Liver (tissue), 9 donors: ENCODE results near the gene CTSC. TPM values are rescaled to one million over a fixed set of nuclear protein-coding genes. Genes with fewer than 3 reads are reported as not detected.

Experiments
- DNase-seq: peaks from one replicate; pipeline ENCODE4 v3.0.0-alpha.2; 2017; ENCODE audit warnings: low spot score
- H3K27ac ChIP-seq, 2 donors: one replicate each; pipeline ENCODE4 v1.7.0; 2013; ENCODE audit warnings: inconsistent platforms in 2 of 2, low read length in 2 of 2, control low read depth in 1 of 2, low read depth in 1 of 2, mild to moderate bottlenecking in 1 of 2
- H3K27me3 ChIP-seq, 4 donors: one replicate each; pipeline versions ENCODE4 v1.6.1 to v1.7.0; 2013; ENCODE audit warnings: low read length in 3 of 4, inconsistent platforms in 1 of 4, mild to moderate bottlenecking in 1 of 4, moderate library complexity in 1 of 4; ENCODE audit not compliant: control insufficient read depth in 4 of 4, insufficient read depth in 4 of 4
- H3K36me3 ChIP-seq, 4 donors: one replicate each; pipeline versions ENCODE4 v1.6.1 to v1.7.0; 2013; ENCODE audit warnings: low read length in 3 of 4, mild to moderate bottlenecking in 3 of 4, low read depth in 1 of 4, moderate library complexity in 1 of 4; ENCODE audit not compliant: control insufficient read depth in 4 of 4, insufficient read depth in 3 of 4
- H3K4me1 ChIP-seq, 4 donors: one replicate each; pipeline versions ENCODE4 v1.6.1 to v1.7.0; 2013; ENCODE audit warnings: low read length in 3 of 4, mild to moderate bottlenecking in 3 of 4, moderate library complexity in 1 of 4; ENCODE audit not compliant: control insufficient read depth in 4 of 4, insufficient read depth in 4 of 4
- H3K4me3 ChIP-seq, 3 donors: one replicate each; pipeline versions ENCODE4 v1.6.1 to v1.7.0; 2013; ENCODE audit warnings: low read length in 3 of 3, control low read depth in 1 of 3, low read depth in 1 of 3, mild to moderate bottlenecking in 1 of 3
- H3K9ac ChIP-seq, 2 donors: one replicate each; pipeline ENCODE4 v1.7.0; 2013; ENCODE audit warnings: low read length in 2 of 2, mild to moderate bottlenecking in 2 of 2, moderate library complexity in 2 of 2, control low read depth in 1 of 2, low read depth in 1 of 2
- H3K9me3 ChIP-seq, 4 donors: one replicate each; pipeline versions ENCODE4 v1.6.1 to v1.7.0; 2013; ENCODE audit warnings: low read length in 3 of 4; ENCODE audit not compliant: control insufficient read depth in 4 of 4
- EGR1 ChIP-seq, 2 donors: IDR thresholded peaks; 2 replicates each; pipeline ENCODE4 v1.6.1; 2016 to 2018; ENCODE audit warnings: antibody characterized with exemption in 2 of 2, low read depth in 2 of 2
- FOXA1 ChIP-seq: IDR thresholded peaks from 2 replicates; pipeline ENCODE4 v1.6.1; 2016; ENCODE audit warnings: antibody characterized with exemption
- FOXA2 ChIP-seq: IDR thresholded peaks from 2 replicates; pipeline ENCODE4 v1.6.1; 2016; ENCODE audit warnings: antibody characterized with exemption
- GABPA ChIP-seq, 2 donors: IDR thresholded peaks in 1 of 2; conservative IDR thresholded peaks in 1 of 2; 2 replicates each; pipeline ENCODE4 v1.6.1; 2016; ENCODE audit warnings: antibody characterized with exemption in 2 of 2, mild to moderate bottlenecking in 1 of 2, moderate library complexity in 1 of 2
- HNF4A ChIP-seq, 2 donors: conservative IDR thresholded peaks; 2 replicates each; pipeline ENCODE4 v1.6.1; 2016; ENCODE audit warnings: antibody characterized with exemption in 2 of 2, mild to moderate bottlenecking in 2 of 2
- HNF4G ChIP-seq: IDR thresholded peaks from 2 replicates; pipeline ENCODE4 v1.6.1; 2016; ENCODE audit warnings: antibody characterized with exemption
- NR2F2 ChIP-seq: IDR thresholded peaks from 2 replicates; pipeline ENCODE4 v1.6.1; 2016; ENCODE audit warnings: antibody characterized with exemption
- RAD21 ChIP-seq, 2 donors: IDR thresholded peaks; 2 replicates each; pipeline ENCODE4 v1.6.1; 2016; ENCODE audit warnings: antibody characterized with exemption in 2 of 2, mild to moderate bottlenecking in 2 of 2
- RXRA ChIP-seq, 2 donors: IDR thresholded peaks; 2 replicates each; pipeline ENCODE4 v1.6.1; 2017 to 2018; ENCODE audit warnings: antibody characterized with exemption in 2 of 2, mild to moderate bottlenecking in 1 of 2
- SP1 ChIP-seq: IDR thresholded peaks from 2 replicates; pipeline ENCODE4 v1.6.1; 2018; ENCODE audit warnings: antibody characterized with exemption, mild to moderate bottlenecking
- TAF1 ChIP-seq: conservative IDR thresholded peaks from 2 replicates; pipeline ENCODE4 v1.6.1; 2016; ENCODE audit warnings: antibody characterized with exemption, mild to moderate bottlenecking
- WGBS: extraction: QIAGEN DNeasy Blood & Tissue Kit; methylation state at CpG from one replicate; pipeline ENCODE4 v1.1.7; 2013; 5-methylcytosine and 5-hydroxymethylcytosine counted together
- polyA plus RNA-seq, 2 donors: library from polyadenylated mRNA; stranded (reverse) in 1 of 2; unstranded in 1 of 2; fragments of 200-250 nt in 1 of 2; fragments of >200 nt in 1 of 2; fragmentation: Nextera tagmentation in 1 of 2; extraction: Ambion mirVana in 1 of 2; gene quantifications; one replicate each; pipeline versions ENCODE4 v1.2.1 to v1.2.3, GENCODE V29; 2013 to 2015
- total RNA-seq, 2 donors: library from RNA; depleted of rRNA; stranded (reverse); fragments of >200 nt; gene quantifications; one replicate each; pipeline ENCODE4 v1.2.3, GENCODE V29; 2014
- TF ChIP-seq, protein P1 (sequence below): IDR thresholded peaks from 2 replicates; pipeline ENCODE4 v1.6.1; 2016; ENCODE audit warnings: antibody characterized with exemption, mild to moderate bottlenecking
- TF ChIP-seq, protein P2 (sequence below): fragments of 150-350 bp; IDR thresholded peaks from 2 replicates; pipeline ENCODE4 v1.5.1; 2017; ENCODE audit warnings: improper control_type of control experiment, low read depth, low read length; ENCODE audit not compliant: missing input control
- TF ChIP-seq, protein P3 (sequence below): IDR thresholded peaks from 2 replicates; pipeline ENCODE4 v1.6.1; 2016; ENCODE audit warnings: antibody characterized with exemption
- TF ChIP-seq, protein P4 (sequence below): IDR thresholded peaks from 2 replicates; pipeline ENCODE4 v1.6.1; 2016; ENCODE audit warnings: antibody characterized with exemption
- TF ChIP-seq, protein P5 (sequence below): IDR thresholded peaks from 2 replicates; pipeline ENCODE4 v1.6.1; 2016; ENCODE audit warnings: antibody characterized with exemption
- donor health status: healthy.
- donor health status: healthy.
- donor health status: healthy.
- donor health status: healthy.
- donor health status: healthy.

Gene CTSC
- total and polyA plus RNA-seq, 4 donors = 22.4 to 68.7 (median 31.3) TPM

DNA sequence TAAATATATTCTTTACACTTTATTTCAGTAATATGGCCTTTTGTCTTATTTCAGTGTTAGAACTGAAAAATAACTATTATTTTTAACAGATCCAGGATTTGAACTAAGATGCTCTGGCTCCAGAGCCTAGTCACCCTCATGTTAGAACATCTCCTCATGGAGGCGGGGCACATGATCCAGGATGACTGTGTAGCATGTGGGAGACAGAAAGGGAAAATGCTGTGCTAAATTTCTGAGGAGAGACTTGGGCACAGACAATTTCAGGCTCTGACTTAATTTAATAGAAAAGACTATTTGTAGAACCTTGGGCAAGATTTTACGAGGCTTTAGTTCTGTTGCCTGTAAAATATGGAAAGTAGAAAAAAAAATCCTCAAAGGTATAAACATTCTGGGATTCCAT is 24.1 kb downstream of the CTSC start:
- no peaks in the 10 kb centered on the region for H3K27me3 ChIP-seq
- H3K9ac ChIP-seq = no peak overlapping the region
- H3K36me3 ChIP-seq = no peaks in the 10 kb centered on the region
- no peak for DNase-seq
- peaks cover 1 to 9% (median 9%) of the 10 kb centered on the region in 4 donors for H3K4me1 ChIP-seq
- TF ChIP-seq SP1 (no peak), HNF4A (conservative IDR thresholded peaks at IDR 0.05) (no peak), TAF1 (no peak), EGR1 (IDR thresholded peaks at IDR 0.05; ENCODE audit: low read depth in 2 of 2) (no peak), GABPA (IDR thresholded peaks at IDR 0.05 in 1 of 2, conservative IDR thresholded peaks at IDR 0.05 in 1 of 2) (no peak), FOXA2 (no peak), RXRA (IDR thresholded peaks at IDR 0.05) (no peak), FOXA1 (no peak), RAD21 (IDR thresholded peaks at IDR 0.05) (no peak), HNF4G (no peak)
- TF ChIP-seq, protein P1, sequence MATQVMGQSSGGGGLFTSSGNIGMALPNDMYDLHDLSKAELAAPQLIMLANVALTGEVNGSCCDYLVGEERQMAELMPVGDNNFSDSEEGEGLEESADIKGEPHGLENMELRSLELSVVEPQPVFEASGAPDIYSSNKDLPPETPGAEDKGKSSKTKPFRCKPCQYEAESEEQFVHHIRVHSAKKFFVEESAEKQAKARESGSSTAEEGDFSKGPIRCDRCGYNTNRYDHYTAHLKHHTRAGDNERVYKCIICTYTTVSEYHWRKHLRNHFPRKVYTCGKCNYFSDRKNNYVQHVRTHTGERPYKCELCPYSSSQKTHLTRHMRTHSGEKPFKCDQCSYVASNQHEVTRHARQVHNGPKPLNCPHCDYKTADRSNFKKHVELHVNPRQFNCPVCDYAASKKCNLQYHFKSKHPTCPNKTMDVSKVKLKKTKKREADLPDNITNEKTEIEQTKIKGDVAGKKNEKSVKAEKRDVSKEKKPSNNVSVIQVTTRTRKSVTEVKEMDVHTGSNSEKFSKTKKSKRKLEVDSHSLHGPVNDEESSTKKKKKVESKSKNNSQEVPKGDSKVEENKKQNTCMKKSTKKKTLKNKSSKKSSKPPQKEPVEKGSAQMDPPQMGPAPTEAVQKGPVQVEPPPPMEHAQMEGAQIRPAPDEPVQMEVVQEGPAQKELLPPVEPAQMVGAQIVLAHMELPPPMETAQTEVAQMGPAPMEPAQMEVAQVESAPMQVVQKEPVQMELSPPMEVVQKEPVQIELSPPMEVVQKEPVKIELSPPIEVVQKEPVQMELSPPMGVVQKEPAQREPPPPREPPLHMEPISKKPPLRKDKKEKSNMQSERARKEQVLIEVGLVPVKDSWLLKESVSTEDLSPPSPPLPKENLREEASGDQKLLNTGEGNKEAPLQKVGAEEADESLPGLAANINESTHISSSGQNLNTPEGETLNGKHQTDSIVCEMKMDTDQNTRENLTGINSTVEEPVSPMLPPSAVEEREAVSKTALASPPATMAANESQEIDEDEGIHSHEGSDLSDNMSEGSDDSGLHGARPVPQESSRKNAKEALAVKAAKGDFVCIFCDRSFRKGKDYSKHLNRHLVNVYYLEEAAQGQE = no peak
- TF ChIP-seq, protein P2, sequence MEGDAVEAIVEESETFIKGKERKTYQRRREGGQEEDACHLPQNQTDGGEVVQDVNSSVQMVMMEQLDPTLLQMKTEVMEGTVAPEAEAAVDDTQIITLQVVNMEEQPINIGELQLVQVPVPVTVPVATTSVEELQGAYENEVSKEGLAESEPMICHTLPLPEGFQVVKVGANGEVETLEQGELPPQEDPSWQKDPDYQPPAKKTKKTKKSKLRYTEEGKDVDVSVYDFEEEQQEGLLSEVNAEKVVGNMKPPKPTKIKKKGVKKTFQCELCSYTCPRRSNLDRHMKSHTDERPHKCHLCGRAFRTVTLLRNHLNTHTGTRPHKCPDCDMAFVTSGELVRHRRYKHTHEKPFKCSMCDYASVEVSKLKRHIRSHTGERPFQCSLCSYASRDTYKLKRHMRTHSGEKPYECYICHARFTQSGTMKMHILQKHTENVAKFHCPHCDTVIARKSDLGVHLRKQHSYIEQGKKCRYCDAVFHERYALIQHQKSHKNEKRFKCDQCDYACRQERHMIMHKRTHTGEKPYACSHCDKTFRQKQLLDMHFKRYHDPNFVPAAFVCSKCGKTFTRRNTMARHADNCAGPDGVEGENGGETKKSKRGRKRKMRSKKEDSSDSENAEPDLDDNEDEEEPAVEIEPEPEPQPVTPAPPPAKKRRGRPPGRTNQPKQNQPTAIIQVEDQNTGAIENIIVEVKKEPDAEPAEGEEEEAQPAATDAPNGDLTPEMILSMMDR = no peak
- TF ChIP-seq, protein P3, sequence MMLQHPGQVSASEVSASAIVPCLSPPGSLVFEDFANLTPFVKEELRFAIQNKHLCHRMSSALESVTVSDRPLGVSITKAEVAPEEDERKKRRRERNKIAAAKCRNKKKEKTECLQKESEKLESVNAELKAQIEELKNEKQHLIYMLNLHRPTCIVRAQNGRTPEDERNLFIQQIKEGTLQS = no peak
- TF ChIP-seq, protein P4, sequence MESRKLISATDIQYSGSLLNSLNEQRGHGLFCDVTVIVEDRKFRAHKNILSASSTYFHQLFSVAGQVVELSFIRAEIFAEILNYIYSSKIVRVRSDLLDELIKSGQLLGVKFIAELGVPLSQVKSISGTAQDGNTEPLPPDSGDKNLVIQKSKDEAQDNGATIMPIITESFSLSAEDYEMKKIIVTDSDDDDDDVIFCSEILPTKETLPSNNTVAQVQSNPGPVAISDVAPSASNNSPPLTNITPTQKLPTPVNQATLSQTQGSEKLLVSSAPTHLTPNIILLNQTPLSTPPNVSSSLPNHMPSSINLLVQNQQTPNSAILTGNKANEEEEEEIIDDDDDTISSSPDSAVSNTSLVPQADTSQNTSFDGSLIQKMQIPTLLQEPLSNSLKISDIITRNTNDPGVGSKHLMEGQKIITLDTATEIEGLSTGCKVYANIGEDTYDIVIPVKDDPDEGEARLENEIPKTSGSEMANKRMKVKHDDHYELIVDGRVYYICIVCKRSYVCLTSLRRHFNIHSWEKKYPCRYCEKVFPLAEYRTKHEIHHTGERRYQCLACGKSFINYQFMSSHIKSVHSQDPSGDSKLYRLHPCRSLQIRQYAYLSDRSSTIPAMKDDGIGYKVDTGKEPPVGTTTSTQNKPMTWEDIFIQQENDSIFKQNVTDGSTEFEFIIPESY = no peak
- TF ChIP-seq, protein P5, sequence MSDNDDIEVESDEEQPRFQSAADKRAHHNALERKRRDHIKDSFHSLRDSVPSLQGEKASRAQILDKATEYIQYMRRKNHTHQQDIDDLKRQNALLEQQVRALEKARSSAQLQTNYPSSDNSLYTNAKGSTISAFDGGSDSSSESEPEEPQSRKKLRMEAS = no peak
- H3K27ac ChIP-seq = no peak overlapping the region
- no peak overlapping the region for H3K4me3 ChIP-seq
- 97% methylated on average over 2 of the region's 2 CpGs for WGBS
- no peaks in the 10 kb centered on the region for H3K9me3 ChIP-seq

DNA sequence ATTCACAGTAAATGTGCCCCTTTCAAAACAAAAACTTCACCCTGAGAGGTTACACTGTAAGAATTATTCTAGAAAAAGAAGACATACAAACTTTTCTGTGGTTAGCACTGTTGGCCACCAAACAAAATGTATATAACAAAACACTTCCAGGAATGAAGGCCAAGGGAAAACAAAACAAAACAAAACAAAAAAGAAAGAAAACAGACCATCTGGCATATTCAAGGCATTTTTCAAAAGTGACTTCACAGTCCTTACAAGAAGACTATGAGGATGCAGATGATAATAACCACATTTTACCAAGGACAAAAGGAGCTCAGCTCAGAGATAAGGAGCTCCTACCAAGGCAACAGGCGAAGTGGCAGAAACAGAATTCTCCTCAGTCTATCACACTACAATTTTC is 24.9 kb downstream of the CTSC start:
- WGBS = 0% methylated on average over 1 of the region's 1 CpG
- H3K27me3 ChIP-seq = no peaks in the 10 kb centered on the region

More for the DNA sequence above, 24.9 kb downstream of the CTSC start:
- DNase-seq = no peak
- no peak overlapping the region for H3K4me3 ChIP-seq
- H3K27ac ChIP-seq = no peak overlapping the region
- H3K4me1 ChIP-seq = peaks cover 1 to 9% (median 6%) of the 10 kb centered on the region in 4 donors
- no peaks in the 10 kb centered on the region for H3K9me3 ChIP-seq
- no peaks in the 10 kb centered on the region for H3K36me3 ChIP-seq
- TF ChIP-seq, protein P5 = no peak
- TF ChIP-seq RXRA (IDR thresholded peaks at IDR 0.05) = no peak
- no peak for TF ChIP-seq GABPA (IDR thresholded peaks at IDR 0.05 in 1 of 2, conservative IDR thresholded peaks at IDR 0.05 in 1 of 2)
- TF ChIP-seq, protein P2 = no peak
- TF ChIP-seq TAF1 = no peak
- TF ChIP-seq EGR1 (IDR thresholded peaks at IDR 0.05; ENCODE audit: low read depth in 2 of 2) = no peak
- TF ChIP-seq NR2F2 = no peak
- TF ChIP-seq FOXA2 = no peak
- TF ChIP-seq RAD21 (IDR thresholded peaks at IDR 0.05) = no peak
- H3K9ac ChIP-seq = no peak overlapping the region
